Choroid plexus epithelial cell (primary cell): ENCODE results near the gene TSPAN2.
A peak's percentile ranks its signal among the peaks of the same experiment; 100 is the strongest.

Experiments used
- DNase-seq: peaks from one replicate; pipeline ENCODE4 v3.0.0-alpha.2; 2010; ENCODE audit warnings: low read depth
- H3K4me3 ChIP-seq: 2 replicates; pipeline ENCODE4 v1.5.1; 2011; ENCODE audit warnings: low read depth, mild to moderate bottlenecking, control low read depth, low read length, moderate library complexity
- CTCF ChIP-seq: conservative IDR thresholded peaks from 2 replicates; pipeline ENCODE4 v1.5.1; 2011; ENCODE audit warnings: low read depth, mild to moderate bottlenecking, control low read depth, inconsistent platforms, low read length, moderate library complexity

Gene TSPAN2

GRCh38 chr1:115060501-115060900 lies 28.8 kb downstream of the TSPAN2 start:
- DNase-seq: peak; percentile 10

DNA sequence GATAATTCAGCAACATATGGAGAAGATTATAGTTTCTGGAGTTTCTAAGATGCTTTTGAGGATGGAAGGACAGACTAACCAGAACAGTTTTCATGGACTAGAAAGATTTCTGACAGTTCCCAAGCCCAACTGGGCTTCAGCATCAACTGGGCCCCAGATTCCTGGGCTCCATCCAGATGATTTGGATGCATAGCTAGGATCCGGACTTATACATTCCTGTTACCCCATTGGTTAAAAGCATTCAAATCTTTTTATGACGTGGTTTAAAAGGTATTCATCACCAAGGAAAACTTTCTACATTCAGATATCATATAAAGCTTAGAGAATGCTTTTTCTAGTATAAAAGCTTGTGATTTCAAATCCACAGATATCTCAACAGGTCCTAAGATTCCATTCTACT lies 30.0 kb downstream of the TSPAN2 start:
- DNase-seq: no peak
- TF ChIP-seq CTCF: no peak
- H3K4me3 ChIP-seq: no peak overlapping the region

More at GRCh38 chr1:115060501-115060900, 28.8 kb downstream of the TSPAN2 start:
- no peak for TF ChIP-seq CTCF
- no peak overlapping the region for H3K4me3 ChIP-seq

GRCh38 chr1:115057661-115058254 lies 31.5 kb downstream of the TSPAN2 start:
- TF ChIP-seq CTCF: no peak
- DNase-seq: no peak
- H3K4me3 ChIP-seq: no peak overlapping the region

DNA sequence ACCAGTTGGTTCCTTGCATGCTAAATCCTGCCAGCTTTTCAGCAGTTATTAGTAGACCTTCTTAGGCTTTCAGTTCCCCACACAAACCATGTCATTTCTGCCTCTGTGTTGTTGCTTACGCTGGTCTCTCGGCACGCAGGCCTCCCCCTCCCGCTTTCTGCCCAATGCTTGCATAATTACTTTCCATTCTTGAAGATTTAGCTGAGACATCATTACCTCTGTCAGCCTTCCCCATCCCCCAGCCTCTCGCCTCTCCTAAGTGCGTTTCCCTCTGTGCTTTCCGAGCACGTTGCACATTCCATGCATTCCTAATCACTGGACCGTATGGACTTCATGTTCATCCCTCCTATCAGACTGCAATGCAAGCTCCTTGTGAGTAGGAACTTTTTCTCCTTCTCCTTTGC lies 32.9 kb downstream of the TSPAN2 start:
- no peak for TF ChIP-seq CTCF
- no peak overlapping the region for H3K4me3 ChIP-seq
- DNase-seq: peak; percentile 60

DNA sequence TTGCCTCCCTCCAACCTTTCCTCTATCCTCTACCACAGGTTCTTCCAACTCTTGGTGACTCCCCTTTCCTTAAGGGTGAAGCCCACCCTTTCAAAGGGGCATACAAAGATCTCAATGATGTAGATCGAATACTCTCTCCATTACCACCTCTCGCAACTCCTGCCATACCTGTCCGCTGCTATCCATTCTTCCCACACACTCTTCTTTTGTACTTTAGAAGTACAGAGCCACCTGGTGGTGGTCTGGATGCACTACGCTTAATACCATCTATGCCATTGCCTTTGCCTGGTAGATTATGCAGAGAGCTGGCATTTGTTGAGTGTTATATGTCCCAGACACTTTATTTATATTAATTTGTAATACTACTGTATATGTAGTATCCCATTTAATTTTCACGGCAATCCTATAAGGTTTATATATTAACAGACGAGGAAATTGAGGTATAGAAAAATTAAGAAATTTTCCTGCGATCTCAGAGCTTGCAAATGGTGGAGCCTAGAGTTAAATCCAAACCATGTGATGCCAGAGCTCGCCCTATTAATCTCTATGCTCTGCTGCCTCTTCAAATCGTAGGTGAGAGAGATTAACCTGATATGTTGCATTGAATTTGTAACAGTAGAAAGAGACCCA lies 36.7 kb downstream of the TSPAN2 start:
- H3K4me3 ChIP-seq: no peak overlapping the region
- TF ChIP-seq CTCF: peak; percentile 86
- peak; percentile 67 for DNase-seq

DNA sequence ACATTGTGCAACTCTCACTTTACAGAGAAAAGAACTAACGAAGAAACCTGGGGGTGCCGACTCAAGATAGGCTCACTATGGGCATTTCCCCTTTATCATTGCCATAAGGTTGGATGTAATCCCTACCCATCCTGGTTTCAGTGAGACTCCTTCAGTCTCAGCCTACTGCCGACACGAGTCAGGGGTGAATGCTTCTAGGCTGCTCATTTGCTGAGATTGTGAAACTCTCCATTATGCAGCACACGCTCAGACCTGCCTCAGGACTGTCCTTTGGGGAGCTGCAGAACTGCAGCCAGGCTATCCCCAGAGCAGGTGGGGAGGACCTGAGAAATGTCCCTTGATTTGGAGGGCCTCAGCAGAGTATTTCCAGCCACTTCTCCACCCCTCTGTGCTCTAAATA lies 37.5 kb downstream of the TSPAN2 start:
- no peak for TF ChIP-seq CTCF
- H3K4me3 ChIP-seq: no peak overlapping the region
- no peak for DNase-seq

DNA sequence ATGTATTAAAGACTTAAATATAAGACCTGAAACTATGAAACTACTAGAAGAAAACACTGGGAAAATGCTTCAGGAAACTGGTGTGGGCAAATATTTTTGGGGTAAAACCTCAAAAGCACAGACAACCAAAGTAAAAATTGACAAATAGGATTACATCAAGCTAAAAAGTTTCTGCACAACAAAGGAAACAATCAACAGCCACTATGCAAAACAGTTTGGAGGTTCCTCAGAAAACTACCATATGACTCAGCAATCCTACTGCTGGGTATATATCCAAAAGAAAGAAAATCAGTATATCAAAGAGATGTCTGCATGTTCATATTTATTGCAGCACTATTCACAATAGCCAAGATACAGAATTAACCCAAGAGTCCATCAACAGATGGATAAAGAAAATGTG lies 42.6 kb downstream of the TSPAN2 start:
- no peak overlapping the region for H3K4me3 ChIP-seq
- DNase-seq: no peak
- no peak for TF ChIP-seq CTCF
